ENCODE measurements around the gene RBM3.

DNA sequence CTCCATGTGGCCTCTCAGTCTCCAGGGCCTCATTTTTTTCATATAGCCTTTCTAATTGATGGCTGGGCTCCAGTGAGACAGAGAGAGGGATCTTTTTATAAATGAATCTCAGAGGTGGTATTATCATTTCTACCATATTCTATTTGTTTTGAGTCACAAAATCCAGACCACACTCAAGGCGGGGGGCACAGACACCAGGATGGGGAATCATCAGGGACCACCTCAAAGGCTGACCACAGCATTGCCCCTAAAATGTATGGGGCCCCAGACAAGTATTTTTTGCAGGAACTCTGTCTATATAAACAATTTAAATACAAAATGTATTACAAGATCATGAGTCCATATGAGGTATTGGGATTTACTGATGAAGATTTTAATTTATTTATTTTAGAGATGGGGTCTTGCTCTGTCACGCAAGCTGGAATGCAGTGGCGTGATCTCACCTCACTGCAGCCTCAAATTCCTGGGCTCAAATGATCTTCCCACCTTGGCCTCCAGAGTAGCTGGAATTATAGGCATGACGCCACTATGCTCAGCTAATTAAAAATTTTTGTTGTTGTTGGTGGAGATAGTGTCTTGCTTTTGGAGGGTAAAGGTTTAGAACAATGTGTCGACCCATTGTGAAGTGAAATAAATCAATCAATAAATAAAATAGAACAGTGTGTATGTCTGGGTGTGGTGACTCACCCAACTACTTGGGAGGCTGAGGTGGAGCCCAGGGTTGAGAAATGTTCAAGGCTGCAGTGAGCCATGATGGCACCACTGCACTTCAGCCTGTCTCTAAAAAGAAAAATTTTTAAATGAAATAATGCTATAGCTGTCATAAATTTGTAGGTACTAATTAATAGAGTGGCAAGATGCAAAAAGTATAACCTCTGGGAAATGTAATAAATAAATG lies 52.4 kb downstream of the RBM3 start:
- TF ChIP-seq POLR2A (IDR thresholded peaks at IDR 0.05): no peak
- TF ChIP-seq CTCF (IDR thresholded peaks at IDR 0.05): no peak
- no peak for TF ChIP-seq POLR2AphosphoS5 (IDR thresholded peaks at IDR 0.05)
